Measurements from ENCODE around the gene FOXF1.

The FOXF1 gene

DNA sequence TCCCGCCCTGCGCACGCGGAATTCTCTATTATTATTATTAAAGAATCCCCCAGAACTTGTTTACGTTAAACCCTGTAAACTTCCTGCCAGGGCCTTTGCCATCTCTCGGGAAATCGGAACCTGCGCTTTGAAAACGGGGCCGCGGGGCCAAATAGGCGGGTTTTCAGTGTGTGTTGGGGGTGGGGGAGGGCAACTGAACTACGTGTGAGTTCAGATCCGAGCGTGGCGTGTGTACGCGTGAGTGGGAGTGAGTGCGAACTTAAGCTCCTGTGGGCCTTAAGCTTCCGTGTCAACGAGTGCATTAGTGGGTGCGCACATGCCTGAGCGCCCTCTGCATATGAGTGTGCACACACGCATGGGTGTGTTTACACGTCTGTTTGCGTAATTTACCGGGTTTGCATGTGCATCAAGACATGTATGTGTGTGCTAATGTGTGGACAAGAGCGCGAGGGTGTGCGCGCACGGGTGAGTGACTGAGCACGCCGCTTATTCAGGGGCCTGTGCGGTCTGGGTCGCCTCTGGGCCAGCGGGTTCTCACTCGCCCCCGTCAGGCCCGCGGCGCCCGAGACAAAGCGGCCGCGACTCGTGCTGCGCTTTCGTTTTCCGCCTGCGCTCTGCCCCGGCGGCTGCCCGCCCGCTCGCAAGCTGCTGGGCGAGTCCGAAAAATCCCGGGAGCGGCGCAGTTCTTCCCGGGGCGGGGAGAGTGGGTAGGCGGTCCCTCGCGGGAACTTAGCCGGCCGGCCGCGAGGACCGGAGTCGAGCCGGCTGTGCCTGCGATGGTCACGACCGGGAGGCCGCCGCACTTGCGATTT lies 1.2 kb upstream of the FOXF1 start:
- TF ChIP-seq, protein P1, sequence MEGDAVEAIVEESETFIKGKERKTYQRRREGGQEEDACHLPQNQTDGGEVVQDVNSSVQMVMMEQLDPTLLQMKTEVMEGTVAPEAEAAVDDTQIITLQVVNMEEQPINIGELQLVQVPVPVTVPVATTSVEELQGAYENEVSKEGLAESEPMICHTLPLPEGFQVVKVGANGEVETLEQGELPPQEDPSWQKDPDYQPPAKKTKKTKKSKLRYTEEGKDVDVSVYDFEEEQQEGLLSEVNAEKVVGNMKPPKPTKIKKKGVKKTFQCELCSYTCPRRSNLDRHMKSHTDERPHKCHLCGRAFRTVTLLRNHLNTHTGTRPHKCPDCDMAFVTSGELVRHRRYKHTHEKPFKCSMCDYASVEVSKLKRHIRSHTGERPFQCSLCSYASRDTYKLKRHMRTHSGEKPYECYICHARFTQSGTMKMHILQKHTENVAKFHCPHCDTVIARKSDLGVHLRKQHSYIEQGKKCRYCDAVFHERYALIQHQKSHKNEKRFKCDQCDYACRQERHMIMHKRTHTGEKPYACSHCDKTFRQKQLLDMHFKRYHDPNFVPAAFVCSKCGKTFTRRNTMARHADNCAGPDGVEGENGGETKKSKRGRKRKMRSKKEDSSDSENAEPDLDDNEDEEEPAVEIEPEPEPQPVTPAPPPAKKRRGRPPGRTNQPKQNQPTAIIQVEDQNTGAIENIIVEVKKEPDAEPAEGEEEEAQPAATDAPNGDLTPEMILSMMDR (IDR thresholded peaks at IDR 0.05; ENCODE audit: insufficient read depth, low read depth, low read length, missing control alignments), result no peak
- DNase-seq (ENCODE audit: low read depth), result peak; percentile 50
- peak overlapping the region; percentile 26 for H3K4me3 ChIP-seq (ENCODE audit: low read length)

DNA sequence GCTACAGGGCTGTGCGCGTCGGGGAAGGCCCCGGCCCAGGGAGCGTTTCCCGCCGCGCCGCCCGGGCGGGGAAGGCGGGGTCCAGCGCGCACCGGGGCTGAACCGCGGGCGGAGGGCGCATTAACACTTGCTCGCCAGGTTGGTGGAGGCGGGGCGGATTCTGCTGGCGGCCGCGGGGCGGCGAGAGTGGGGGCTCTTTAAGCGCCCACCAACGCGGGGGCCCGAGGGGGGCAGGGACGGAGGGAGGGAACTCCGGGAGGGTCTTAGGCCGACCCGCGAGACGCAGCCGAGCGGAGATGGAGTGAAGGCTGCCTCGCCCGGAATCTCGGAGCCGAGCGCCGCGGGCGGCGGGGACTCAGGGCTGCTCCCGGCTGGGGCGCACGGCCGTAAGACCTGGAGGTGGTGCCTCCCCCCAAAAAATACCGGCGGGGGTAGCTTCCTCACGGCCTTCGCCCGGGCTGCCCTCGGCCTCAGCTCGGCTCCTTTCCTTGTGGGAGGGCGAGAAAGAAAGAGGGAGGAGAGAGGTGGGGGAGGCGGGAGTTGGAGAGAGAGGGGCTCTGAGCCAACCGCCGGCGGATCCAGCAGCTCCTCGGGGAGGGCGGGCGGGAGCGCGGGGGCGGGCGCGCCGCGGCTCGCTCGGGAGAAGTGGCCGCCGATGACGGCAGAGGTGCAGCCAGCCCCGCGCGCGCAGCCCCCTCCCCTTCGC lies 415 bp upstream of the FOXF1 start:
- DNase-seq (ENCODE audit: low read depth), result no peak
- TF ChIP-seq, protein P1 (IDR thresholded peaks at IDR 0.05; ENCODE audit: insufficient read depth, low read depth, low read length, missing control alignments), result no peak

DNA sequence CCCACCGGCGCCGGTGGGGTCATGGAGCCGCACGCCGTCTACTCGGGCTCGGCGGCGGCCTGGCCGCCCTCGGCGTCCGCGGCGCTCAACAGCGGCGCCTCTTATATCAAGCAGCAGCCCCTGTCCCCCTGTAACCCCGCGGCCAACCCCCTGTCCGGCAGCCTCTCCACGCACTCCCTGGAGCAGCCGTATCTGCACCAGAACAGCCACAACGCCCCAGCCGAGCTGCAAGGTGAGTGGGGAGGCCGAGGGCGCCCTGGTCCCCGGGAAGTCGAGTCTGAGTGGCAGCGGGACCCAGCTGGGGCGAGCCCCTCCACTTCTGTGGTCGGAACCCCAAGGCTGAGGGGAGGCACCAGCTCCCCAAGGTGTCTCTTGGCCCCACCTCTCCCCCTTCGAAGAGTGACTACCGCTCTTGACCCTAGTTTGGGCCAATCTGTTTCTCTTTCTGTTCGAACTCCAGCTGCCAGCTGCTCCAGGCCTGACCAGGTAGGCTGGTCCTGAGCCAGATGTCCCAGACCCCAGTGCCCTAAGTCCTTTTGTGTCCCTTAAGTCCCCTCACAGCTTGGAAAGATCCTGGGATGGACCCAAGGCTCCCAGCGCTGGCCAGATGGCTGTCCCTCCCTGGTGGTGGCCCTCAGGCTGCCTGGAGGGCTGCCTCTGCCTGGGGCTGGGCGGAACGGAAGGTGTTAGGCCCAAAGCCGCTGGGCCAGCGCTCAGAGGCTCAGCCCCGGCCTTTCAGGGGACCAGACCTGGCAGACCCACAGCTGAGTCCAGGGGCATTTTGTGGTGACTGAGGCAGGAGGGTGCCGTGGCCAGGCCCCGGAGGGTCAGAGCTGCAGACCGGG lies 1.2 kb downstream of the FOXF1 start:
- TF ChIP-seq, protein P1 (IDR thresholded peaks at IDR 0.05; ENCODE audit: insufficient read depth, low read depth, low read length, missing control alignments), result no peak
- H3K4me3 ChIP-seq (ENCODE audit: low read length), result no peak overlapping the region

More for the DNA sequence above, 415 bp upstream of the FOXF1 start:
- H3K4me3 ChIP-seq (ENCODE audit: low read length), result peak overlapping the region; percentile 26

DNA sequence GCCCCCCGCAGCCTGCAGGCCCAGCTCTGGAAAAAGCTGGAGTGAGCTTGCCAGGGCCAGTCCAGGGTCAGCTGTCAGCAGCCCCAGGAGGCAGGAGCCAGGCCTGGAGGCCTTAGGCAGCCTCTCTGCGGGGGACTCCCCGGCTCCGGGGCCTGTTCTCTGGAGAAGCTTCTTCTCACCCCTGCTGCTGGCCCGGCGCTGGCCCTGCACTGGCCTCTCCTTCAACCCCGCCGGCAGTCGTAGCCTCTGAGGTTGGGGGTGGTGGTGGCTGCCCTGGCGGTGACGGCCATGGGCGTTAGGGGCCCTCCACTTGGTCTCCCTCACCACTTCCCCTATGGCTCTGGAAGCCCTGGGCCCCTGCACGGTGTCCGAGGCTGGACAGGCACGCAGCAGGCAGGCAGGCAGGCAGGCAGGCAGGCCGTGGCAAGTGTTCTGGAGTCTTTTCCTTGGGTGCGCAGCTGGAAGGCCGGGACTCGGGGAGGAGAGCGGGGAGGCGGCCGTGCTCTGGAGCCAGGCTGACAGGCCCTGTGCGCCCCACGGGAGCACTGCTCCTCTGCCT lies 2.1 kb downstream of the FOXF1 start:
- TF ChIP-seq, protein P1 (IDR thresholded peaks at IDR 0.05; ENCODE audit: insufficient read depth, low read depth, low read length, missing control alignments), result no peak
- no peak overlapping the region for H3K4me3 ChIP-seq (ENCODE audit: low read length)
- DNase-seq (ENCODE audit: low read depth), result no peak

More for the DNA sequence above, 1.2 kb downstream of the FOXF1 start:
- DNase-seq (ENCODE audit: low read depth), result no peak

DNA sequence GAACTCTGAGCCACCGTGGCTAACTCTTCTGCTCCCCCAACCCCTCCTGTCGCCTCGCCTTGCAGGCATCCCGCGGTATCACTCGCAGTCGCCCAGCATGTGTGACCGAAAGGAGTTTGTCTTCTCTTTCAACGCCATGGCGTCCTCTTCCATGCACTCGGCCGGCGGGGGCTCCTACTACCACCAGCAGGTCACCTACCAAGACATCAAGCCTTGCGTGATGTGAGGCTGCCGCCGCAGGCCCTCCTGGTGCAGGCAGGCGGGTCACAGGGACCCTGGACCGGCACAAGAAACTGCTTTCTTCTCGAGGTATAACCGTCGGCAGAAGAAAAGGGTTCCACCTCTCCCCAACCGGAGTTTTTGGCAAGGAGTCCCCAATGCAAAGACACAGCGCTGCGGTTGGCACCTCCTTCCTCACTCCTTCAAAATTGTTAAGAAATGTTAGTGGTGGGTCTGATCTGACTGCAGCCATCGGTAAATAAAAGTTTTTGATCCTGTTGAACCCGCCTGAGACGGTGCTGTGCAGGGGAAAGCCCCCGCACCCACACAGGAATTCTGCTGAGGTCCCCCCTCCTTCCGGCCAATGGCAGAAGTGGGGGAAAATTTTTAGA lies 2.6 kb downstream of the FOXF1 start:
- H3K4me3 ChIP-seq (ENCODE audit: low read length), result no peak overlapping the region
- TF ChIP-seq, protein P1 (IDR thresholded peaks at IDR 0.05; ENCODE audit: insufficient read depth, low read depth, low read length, missing control alignments), result no peak
- DNase-seq (ENCODE audit: low read depth), result no peak
